ENCODE results near the gene PPDPF.
A peak's percentile ranks its signal among the peaks of the same experiment; 100 is the strongest.

PPDPF gene

DNA sequence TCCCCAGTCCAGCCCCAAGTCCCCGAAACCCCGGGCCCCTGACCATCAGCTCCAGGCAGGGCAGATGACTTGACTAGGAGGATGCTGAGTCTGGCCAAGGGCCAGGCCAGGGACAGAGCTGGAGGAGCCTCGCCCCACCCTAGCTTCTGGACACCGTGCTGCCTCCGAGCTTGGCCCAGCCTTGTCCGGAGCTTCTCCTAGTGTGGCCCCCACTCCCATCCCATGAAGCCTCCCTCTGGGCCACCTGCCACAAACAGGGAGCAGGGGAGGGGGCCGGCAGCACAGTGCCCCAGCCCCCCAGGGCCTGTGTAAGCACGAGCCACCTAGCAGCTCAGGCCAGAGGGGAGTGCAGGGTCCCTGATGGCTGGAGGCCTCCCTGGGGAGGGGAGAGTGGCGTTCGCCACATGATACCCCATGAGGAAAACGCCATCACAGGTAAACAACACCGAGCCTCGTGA, 27.0 kb upstream of the PPDPF start:
- DNase-seq (ENCODE audit: low read depth) = no peak
- no peak overlapping the region for H3K4me3 ChIP-seq (ENCODE audit: low read depth, low read length)
- TF ChIP-seq, protein P1, sequence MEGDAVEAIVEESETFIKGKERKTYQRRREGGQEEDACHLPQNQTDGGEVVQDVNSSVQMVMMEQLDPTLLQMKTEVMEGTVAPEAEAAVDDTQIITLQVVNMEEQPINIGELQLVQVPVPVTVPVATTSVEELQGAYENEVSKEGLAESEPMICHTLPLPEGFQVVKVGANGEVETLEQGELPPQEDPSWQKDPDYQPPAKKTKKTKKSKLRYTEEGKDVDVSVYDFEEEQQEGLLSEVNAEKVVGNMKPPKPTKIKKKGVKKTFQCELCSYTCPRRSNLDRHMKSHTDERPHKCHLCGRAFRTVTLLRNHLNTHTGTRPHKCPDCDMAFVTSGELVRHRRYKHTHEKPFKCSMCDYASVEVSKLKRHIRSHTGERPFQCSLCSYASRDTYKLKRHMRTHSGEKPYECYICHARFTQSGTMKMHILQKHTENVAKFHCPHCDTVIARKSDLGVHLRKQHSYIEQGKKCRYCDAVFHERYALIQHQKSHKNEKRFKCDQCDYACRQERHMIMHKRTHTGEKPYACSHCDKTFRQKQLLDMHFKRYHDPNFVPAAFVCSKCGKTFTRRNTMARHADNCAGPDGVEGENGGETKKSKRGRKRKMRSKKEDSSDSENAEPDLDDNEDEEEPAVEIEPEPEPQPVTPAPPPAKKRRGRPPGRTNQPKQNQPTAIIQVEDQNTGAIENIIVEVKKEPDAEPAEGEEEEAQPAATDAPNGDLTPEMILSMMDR (IDR thresholded peaks at IDR 0.05; ENCODE audit: low read depth, low read length, missing control alignments) = no peak

DNA sequence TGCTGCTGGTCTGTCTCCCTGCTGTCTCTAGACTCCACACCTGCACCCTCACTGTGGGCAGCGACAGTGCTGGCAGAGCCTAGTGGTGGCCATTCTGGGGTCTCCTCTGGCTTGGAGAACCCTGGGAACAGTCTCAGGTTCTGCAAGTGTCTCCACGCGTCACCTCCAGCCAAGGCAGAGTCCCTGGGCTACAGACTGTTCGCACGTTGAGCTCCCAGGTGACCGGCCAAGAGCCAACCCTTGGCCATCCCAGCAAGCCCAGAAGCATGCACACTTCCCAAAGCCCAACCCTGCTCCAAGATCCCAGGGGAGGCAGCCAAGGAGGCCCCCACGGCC, 26.5 kb upstream of the PPDPF start:
- TF ChIP-seq, protein P1 (IDR thresholded peaks at IDR 0.05; ENCODE audit: low read depth, low read length, missing control alignments) = no peak
- no peak for DNase-seq (ENCODE audit: low read depth)
- H3K4me3 ChIP-seq (ENCODE audit: low read depth, low read length) = no peak overlapping the region

DNA sequence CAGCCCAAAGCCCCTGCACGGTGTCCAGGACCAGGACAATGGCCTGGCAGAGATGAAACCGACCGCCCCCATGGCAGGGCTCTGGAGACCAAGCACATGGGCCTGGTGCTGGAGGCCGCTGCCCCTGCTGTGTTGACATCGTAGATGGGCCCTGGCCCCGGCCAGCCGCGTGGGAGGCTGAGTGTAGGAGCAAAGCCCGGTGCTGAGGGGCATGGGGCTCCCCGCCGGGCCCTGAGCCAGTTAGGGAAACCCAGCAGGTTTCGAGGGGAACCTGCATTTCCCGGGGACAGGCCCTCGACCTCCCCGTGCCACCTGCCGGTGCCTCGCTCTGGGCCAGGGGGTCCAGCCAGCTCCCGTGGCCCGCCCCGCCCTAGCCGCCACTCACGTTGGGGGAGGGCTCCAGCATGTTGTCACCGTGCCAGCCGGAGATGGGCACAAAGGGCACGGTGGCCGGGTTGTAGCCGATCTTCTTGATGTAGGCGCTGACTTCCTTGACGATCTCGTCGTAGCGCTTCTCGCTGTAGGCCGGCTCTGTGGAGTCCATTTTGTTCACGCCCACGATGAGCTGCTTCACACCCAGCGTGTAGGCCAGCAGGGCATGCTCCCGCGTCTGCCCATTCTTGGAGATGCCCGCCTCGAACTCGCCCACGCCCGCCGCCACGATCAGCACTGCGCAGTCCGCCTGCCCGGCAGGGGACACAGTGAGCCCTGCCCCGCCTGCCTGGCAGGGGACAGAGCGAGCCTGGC, 26.0 kb upstream of the PPDPF start:
- H3K4me3 ChIP-seq (ENCODE audit: low read depth, low read length) = no peak overlapping the region
- TF ChIP-seq, protein P1 (IDR thresholded peaks at IDR 0.05; ENCODE audit: low read depth, low read length, missing control alignments) = no peak
- no peak for DNase-seq (ENCODE audit: low read depth)

DNA sequence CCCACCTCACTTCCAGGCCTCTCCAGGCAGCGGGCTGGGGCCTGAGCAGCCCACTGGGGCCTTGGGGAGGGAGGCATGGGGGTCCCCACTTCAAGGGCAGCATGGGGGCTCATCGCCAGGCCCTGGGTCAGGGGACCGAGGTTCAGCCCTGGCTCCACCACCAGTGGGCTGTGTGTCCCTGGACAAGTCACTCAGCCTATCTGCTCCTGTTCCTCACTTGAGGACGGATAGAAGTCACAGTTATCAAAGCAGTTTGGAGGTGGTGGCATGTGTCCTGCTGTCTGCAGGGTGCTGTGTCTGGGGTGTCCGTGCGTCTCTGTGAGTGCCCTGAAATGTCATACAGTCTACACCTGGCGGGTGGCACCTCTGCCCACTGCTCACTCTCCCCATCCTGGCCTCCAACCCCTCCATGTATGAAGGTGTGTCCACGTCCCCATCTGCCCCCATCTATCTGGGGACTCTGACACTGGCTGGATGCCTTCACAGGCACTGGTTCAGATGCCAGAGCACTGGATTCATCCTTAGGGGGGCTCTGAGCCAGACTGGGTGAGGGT, 25.3 kb upstream of the PPDPF start:
- TF ChIP-seq, protein P1 (IDR thresholded peaks at IDR 0.05; ENCODE audit: low read depth, low read length, missing control alignments) = no peak
- no peak overlapping the region for H3K4me3 ChIP-seq (ENCODE audit: low read depth, low read length)
- DNase-seq (ENCODE audit: low read depth) = no peak

DNA sequence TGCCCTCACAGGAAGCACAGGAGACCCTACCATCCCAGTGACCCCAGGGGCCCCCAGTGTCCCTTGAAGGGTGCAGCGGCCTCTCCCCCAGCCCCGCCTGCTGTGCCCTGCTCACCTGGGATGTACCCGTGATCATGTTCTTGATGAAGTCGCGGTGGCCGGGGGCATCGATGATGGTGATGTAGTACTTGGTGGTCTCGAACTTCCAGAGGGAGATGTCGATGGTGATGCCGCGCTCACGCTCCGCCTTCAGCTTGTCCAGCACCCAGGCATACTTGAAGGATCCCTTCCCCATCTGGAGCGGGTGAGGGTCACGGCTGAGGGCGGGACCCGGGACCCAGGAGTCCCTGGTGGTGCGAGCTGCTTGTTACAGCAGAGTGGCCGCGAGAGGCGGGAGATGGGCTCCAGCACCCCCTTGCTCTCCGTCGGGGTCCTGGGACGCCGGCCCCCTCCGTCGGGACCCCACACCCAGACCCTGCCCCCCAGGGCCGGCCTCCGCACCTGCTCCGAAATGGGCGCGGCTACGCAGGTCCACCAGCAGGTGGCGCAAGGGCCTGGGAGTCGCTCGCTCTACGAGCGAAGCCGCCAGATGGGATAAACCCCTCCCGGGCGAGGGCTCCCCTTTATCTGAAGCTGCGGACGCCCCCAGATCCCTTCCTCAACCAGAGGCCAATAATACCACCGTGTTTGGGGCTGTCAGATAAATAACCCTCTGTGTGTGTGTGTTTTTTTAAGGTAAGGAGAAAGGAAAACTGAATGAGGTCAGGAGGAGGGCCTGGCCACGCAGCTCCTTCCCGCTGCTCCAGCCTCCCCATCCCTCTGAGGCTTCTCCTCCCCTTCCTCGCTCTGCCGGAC, 24.6 kb upstream of the PPDPF start:
- TF ChIP-seq, protein P1 (IDR thresholded peaks at IDR 0.05; ENCODE audit: low read depth, low read length, missing control alignments) = peak; percentile 89
- no peak for DNase-seq (ENCODE audit: low read depth)
- no peak overlapping the region for H3K4me3 ChIP-seq (ENCODE audit: low read depth, low read length)

DNA sequence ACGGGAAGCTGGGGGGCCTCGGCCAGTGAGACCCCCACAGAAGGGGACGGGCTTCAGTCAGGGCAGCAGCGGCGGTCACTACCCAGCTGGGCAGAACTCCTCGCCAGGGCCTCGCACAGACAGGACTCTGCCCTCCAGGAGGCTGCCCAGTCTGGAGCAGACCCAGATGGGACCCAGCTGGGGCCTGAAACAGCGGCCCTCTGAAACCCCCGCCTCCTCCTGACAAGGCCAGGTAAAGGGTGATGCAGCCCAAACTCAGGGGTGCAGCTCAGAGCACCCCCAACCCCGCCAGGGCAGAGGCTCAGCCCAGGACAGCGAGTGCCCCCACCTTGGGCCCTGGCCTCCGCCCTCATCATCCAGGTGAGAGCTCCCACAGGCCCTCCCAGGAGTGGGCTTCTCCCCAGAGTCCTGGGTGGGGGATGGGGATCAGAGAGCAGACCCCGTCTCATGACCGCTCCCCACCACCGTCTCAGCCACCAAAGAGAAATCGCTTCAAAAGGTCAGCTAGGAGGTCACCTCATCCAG, 23.9 kb upstream of the PPDPF start:
- TF ChIP-seq, protein P1 (IDR thresholded peaks at IDR 0.05; ENCODE audit: low read depth, low read length, missing control alignments) = no peak
- DNase-seq (ENCODE audit: low read depth) = no peak
- no peak overlapping the region for H3K4me3 ChIP-seq (ENCODE audit: low read depth, low read length)
